Mesenchymal stem cell (in vitro differentiated cells and primary cell): ENCODE measurements around the gene PLIN5.

Source experiments
- DNase-seq: peaks from one replicate; pipeline ENCODE4 v3.0.0-alpha.2; 2013
- H2AFZ ChIP-seq: one replicate; pipeline ENCODE4 v1.6.1; 2013; ENCODE audit warnings: low read depth, mild to moderate bottlenecking, control low read depth, inconsistent platforms, low read length, moderate library complexity
- H2AK5ac ChIP-seq: 2 replicates; pipeline ENCODE4 v1.6.1; 2013; ENCODE audit warnings: low read length, moderate library complexity, mild to moderate bottlenecking, inconsistent platforms; ENCODE audit not compliant: severe bottlenecking
- H2BK120ac ChIP-seq: one replicate; pipeline ENCODE4 v1.6.1; 2013; ENCODE audit warnings: low read depth, mild to moderate bottlenecking, inconsistent platforms, low read length, moderate library complexity
- H2BK12ac ChIP-seq, 2 experiments: one replicate each; pipeline ENCODE4 v1.6.1; 2013; ENCODE audit warnings: inconsistent platforms in 2 of 2, low read length in 2 of 2, mild to moderate bottlenecking in 2 of 2, moderate library complexity in 2 of 2, control low read depth in 1 of 2
- H2BK15ac ChIP-seq: one replicate; pipeline ENCODE4 v1.6.1; 2013; ENCODE audit warnings: mild to moderate bottlenecking, low read depth, inconsistent platforms; ENCODE audit not compliant: poor library complexity, severe bottlenecking
- H2BK5ac ChIP-seq: 2 replicates; pipeline ENCODE4 v1.6.1; 2013; ENCODE audit warnings: low read depth, mild to moderate bottlenecking, low read length, control low read depth, inconsistent platforms; ENCODE audit not compliant: poor library complexity, severe bottlenecking
- H3K14ac ChIP-seq, 2 experiments: one replicate each; pipeline ENCODE4 v1.6.1; 2013; ENCODE audit warnings: inconsistent platforms in 2 of 2, low read length in 2 of 2, control low read depth in 1 of 2, mild to moderate bottlenecking in 1 of 2, moderate library complexity in 1 of 2
- H3K18ac ChIP-seq, 2 experiments: one replicate each; pipeline ENCODE4 v1.6.1; 2013; ENCODE audit warnings: inconsistent platforms in 2 of 2, low read length in 2 of 2, control low read depth in 1 of 2, low read depth in 1 of 2, mild to moderate bottlenecking in 1 of 2
- H3K23ac ChIP-seq, 2 experiments: one replicate each; pipeline ENCODE4 v1.6.1; 2013; ENCODE audit warnings: inconsistent platforms in 2 of 2, low read length in 2 of 2, mild to moderate bottlenecking in 2 of 2, moderate library complexity in 2 of 2, control low read depth in 1 of 2
- H3K27ac ChIP-seq: 2 replicates; pipeline ENCODE4 v1.5.1; 2013; ENCODE audit warnings: mild to moderate bottlenecking, moderate library complexity, low read length, control low read depth, inconsistent platforms; ENCODE audit not compliant: poor library complexity, severe bottlenecking
- H3K27me3 ChIP-seq, 2 experiments: 2 replicates each; pipeline versions ENCODE4 v1.6.1 to v1.7.0; 2013; ENCODE audit warnings: low read length in 2 of 2, mild to moderate bottlenecking in 2 of 2, moderate library complexity in 2 of 2, control low read depth in 1 of 2, inconsistent platforms in 1 of 2; ENCODE audit not compliant: control insufficient read depth in 1 of 2, insufficient read depth in 1 of 2
- H3K36me3 ChIP-seq, 2 experiments: 2 replicates each; pipeline versions ENCODE4 v1.6.1 to v1.7.0; 2013; ENCODE audit warnings: low read length in 2 of 2, control low read depth in 1 of 2, inconsistent platforms in 1 of 2, low read depth in 1 of 2, mild to moderate bottlenecking in 1 of 2; ENCODE audit not compliant: insufficient read depth in 2 of 2, control insufficient read depth in 1 of 2
- H3K4ac ChIP-seq, 2 experiments: one replicate each; pipeline ENCODE4 v1.6.1; 2013; ENCODE audit warnings: inconsistent platforms in 2 of 2, low read length in 2 of 2, mild to moderate bottlenecking in 2 of 2, moderate library complexity in 2 of 2, control low read depth in 1 of 2, low read depth in 1 of 2
- H3K4me1 ChIP-seq: 2 replicates; pipeline ENCODE4 v1.6.1; 2013; ENCODE audit warnings: low read depth, low read length, control low read depth; ENCODE audit not compliant: control insufficient read depth, insufficient read depth
- H3K4me2 ChIP-seq: 2 replicates; pipeline ENCODE4 v1.6.1; 2013; ENCODE audit warnings: low read length, mild to moderate bottlenecking, inconsistent platforms; ENCODE audit not compliant: poor library complexity, severe bottlenecking
- H3K4me3 ChIP-seq, 2 experiments: 2 replicates each; pipeline versions ENCODE4 v1.5.1 to v1.7.0; 2013; ENCODE audit warnings: low read length in 2 of 2, mild to moderate bottlenecking in 2 of 2, control low read depth in 1 of 2, low read depth in 1 of 2; ENCODE audit not compliant: insufficient read depth in 1 of 2
- H3K79me1 ChIP-seq: replicated peaks from 2 replicates; pipeline ENCODE4 v1.6.1; 2013; ENCODE audit warnings: mild to moderate bottlenecking, control low read depth, low read length, inconsistent platforms; ENCODE audit not compliant: poor library complexity, severe bottlenecking
- H3K9ac ChIP-seq: 2 replicates; pipeline ENCODE4 v1.7.0; 2013; ENCODE audit warnings: mild to moderate bottlenecking, low read length, moderate library complexity
- H3K9me3 ChIP-seq: 2 replicates; pipeline ENCODE4 v1.7.0; 2013; ENCODE audit warnings: mild to moderate bottlenecking, low read length; ENCODE audit not compliant: control insufficient read depth
- H4K8ac ChIP-seq: one replicate; pipeline ENCODE4 v1.6.1; 2013; ENCODE audit warnings: inconsistent platforms, mild to moderate bottlenecking, low read length, moderate library complexity
- H4K91ac ChIP-seq: one replicate; pipeline ENCODE4 v1.6.1; 2013; ENCODE audit warnings: mild to moderate bottlenecking, low read length, inconsistent platforms
- WGBS: methylation state at CpG from one replicate; pipeline ENCODE4 v1.1.7; 2013; ENCODE audit warnings: mixed read lengths; 5-methylcytosine and 5-hydroxymethylcytosine counted together

PLIN5 gene

DNA sequence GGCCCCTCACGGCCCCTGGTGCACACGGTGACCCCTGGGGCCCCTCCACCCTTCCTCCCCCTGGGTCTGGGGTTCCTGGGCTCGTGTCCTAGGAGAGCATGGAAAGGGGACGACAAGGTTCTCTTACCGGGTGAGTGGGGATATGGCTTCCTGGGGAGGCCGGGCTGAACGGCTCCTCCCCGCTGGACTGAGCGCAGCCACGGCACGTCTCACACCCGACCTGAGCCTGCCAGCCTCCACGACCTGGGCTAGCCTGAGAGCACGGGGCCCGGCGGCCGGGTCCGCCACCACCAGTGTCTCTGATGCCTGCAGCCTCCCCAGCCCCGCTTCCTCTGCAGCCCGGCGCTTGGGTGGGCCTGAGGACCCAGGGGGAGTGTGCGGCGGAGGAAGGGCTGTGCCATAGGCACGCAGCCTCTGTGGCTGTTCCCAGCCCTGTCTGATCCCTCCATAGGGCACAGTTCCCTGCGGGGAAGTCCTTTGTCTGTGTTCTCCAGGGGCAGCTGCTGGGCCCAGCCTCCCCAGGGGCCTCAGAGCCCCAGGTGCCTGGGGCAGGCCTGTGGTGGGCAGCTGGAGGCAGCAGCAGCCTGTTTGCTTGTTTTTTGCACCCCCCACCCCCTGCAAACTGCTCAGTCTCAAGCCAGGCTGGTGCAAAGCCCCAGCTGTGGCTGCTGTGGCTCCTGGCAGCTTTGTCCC is 31.7 kb downstream of the PLIN5 start:
- Histone ChIP-seq H3K27me3 (no peaks in the 10 kb centered on the region), H2AK5ac (no peak overlapping the region), H3K14ac (no peak overlapping the region), H2AFZ (no peak overlapping the region), H2BK15ac (no peak overlapping the region), H3K9ac (no peak overlapping the region), H3K4me1 (peaks cover 10% of the 10 kb centered on the region), H3K27ac (no peak overlapping the region), H3K9me3 (no peaks in the 10 kb centered on the region), H2BK5ac (no peak overlapping the region), H3K4me3 (no peak overlapping the region), H3K23ac (no peak overlapping the region), H4K8ac (no peak overlapping the region), H3K36me3 (peaks cover 52 to 97% of the 10 kb centered on the region in 2 experiments), H4K91ac (no peak overlapping the region), H3K18ac (no peak overlapping the region), H3K79me1 (peaks cover 11% of the 10 kb centered on the region), H3K4ac (no peak overlapping the region), H2BK12ac (no peak overlapping the region), H2BK120ac (no peak overlapping the region), H3K4me2 (no peak overlapping the region)
- DNase-seq: no peak
- WGBS: 93% methylated on average over 23 of the region's 25 CpGs

DNA sequence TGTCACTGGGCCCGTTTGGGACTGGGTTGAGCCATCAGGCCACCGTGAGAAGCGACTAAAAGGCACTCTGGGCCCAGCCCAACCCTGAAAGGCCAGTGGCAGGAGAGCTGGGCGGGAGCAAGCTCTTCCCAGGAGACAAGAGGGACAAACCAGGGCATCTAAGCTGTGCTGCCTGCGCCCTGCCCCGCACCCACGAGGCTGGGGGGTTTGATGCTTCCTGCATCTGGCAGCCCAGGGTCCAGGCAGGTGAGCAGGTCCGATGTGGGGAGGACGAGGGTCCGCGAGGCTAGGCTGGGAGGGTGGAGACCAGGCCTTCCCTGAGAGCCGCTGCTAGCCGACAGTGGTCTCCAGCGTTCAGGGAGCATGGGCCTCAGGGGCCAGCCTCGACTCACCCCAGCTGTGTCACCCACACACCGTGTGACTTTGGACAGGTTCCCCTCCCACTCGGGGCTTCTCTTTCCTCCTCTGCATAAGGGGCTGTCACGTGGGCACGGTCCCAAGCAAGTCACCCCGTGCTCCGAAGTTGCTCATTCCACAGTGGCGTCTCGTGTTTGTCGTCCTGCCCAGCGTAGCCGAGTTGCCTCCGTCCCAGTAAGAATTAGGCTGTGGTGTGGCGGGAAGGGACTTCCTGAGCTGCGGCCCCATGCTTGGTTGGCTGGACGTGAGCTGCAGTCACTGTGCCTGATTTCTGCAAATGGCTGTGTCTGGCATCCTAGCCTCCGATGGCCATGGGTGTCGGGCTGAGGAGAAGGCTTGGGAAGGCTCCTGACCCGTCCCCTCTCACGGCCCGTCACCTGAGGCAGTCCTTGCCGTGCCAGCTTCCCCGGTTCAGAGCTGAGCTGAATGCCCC is 32.5 kb downstream of the PLIN5 start:
- Histone ChIP-seq H3K4me2 (no peak overlapping the region), H3K14ac (no peak overlapping the region), H3K23ac (no peak overlapping the region), H2BK15ac (no peak overlapping the region), H3K27me3 (no peaks in the 10 kb centered on the region), H2BK5ac (no peak overlapping the region), H3K18ac (no peak overlapping the region), H3K36me3 (peaks cover 59 to 99% of the 10 kb centered on the region in 2 experiments), H3K9me3 (no peaks in the 10 kb centered on the region), H2AFZ (no peak overlapping the region), H3K4me1 (peaks cover 10% of the 10 kb centered on the region), H2AK5ac (no peak overlapping the region), H4K8ac (no peak overlapping the region), H3K79me1 (peaks cover 17% of the 10 kb centered on the region), H3K4me3 (no peak overlapping the region), H3K4ac (no peak overlapping the region), H4K91ac (no peak overlapping the region), H2BK120ac (no peak overlapping the region), H3K9ac (no peak overlapping the region), H3K27ac (no peak overlapping the region), H2BK12ac (no peak overlapping the region)
- no peak for DNase-seq
- WGBS: 92% methylated on average over 37 of the region's 37 CpGs

DNA sequence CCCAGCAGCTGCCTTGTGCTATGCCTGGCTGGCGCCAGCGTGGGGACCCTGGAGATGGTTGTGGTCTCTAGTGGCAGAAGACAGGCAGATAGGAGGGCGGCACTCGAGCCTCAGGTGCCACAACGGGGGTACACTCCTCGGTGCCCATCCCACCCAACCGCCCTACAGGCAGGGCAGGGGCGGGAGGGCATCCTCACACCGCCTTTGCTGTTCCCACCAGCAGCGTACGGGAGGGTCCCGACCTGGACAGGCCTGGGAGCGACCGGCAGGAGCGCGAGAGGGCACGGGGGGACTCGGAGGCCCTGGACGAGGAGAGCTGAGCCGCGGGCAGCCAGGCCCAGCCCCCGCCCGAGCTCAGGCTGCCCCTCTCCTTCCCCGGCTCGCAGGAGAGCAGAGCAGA is 33.3 kb downstream of the PLIN5 start:
- H3K14ac ChIP-seq: no peak overlapping the region
- H2BK5ac ChIP-seq: no peak overlapping the region
- H2BK15ac ChIP-seq: no peak overlapping the region
- no peak overlapping the region for H2BK12ac ChIP-seq
- H3K27ac ChIP-seq: no peak overlapping the region
- H3K27me3 ChIP-seq: no peaks in the 10 kb centered on the region
- H3K9me3 ChIP-seq: no peaks in the 10 kb centered on the region
- H3K4ac ChIP-seq: no peak overlapping the region
- peaks cover 14% of the 10 kb centered on the region for H3K79me1 ChIP-seq
- DNase-seq: no peak
- no peak overlapping the region for H3K4me3 ChIP-seq
- no peak overlapping the region for H2AFZ ChIP-seq
- 93% methylated on average over 22 of the region's 25 CpGs for WGBS
- no peak overlapping the region for H3K23ac ChIP-seq
- H3K4me2 ChIP-seq: no peak overlapping the region
- H3K36me3 ChIP-seq: peaks cover 60 to 99% of the 10 kb centered on the region in 2 experiments
- H2BK120ac ChIP-seq: no peak overlapping the region
- H3K18ac ChIP-seq: no peak overlapping the region
- no peak overlapping the region for H4K8ac ChIP-seq
- no peak overlapping the region for H2AK5ac ChIP-seq
- H4K91ac ChIP-seq: peak overlapping the region; percentile 40
- H3K9ac ChIP-seq: no peak overlapping the region
- peaks cover 6% of the 10 kb centered on the region for H3K4me1 ChIP-seq

DNA sequence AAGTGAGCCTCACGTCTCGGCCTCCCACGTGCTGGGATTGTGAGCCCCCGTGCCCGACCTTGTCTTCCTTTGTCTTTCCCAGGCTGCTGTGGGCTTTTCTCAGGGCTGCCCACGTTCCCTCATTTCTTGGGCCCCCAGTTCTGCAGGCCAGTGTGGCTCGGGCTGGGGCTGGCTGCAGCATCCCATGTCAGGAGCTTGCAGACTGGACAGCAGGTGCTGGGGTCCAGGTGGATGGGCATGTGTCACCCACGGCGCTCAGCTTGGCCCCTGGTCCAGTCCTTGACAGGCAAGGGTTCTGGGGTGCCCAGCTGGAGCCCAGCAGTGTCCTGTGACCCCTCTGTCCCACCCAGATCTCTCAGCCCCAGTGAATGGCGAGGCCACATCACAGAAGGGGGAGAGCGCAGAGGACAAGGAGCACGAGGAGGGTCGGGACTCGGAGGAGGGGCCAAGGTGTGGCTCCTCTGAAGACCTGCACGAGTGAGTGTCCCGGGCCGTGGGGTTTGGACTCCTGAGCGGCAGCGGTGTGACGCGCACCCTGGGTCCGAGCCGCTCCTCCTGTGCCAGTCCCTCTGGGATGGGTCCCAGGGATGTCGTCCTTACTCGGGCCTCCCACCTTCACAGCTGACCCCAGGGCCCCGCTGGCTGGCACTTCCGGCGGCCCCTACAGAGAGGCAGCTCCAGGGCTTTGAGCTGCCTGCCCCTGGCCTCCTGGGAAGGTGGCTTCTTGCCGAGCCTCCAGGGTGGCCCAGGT is 34.0 kb downstream of the PLIN5 start:
- H3K9me3 ChIP-seq: no peaks in the 10 kb centered on the region
- H2BK12ac ChIP-seq: no peak overlapping the region
- no peak overlapping the region for H4K8ac ChIP-seq
- H3K4me3 ChIP-seq: no peak overlapping the region
- no peak overlapping the region for H3K18ac ChIP-seq
- no peak overlapping the region for H3K9ac ChIP-seq
- no peak overlapping the region for H2BK15ac ChIP-seq
- no peak overlapping the region for H2BK120ac ChIP-seq
- H3K36me3 ChIP-seq: peaks cover 61 to 99% of the 10 kb centered on the region in 2 experiments
- H3K79me1 ChIP-seq: peaks cover 18% of the 10 kb centered on the region
- H3K27me3 ChIP-seq: no peaks in the 10 kb centered on the region
- no peak overlapping the region for H4K91ac ChIP-seq
- H2AFZ ChIP-seq: no peak overlapping the region
- H3K14ac ChIP-seq: no peak overlapping the region
- no peak for DNase-seq
- H3K4ac ChIP-seq: no peak overlapping the region
- H3K4me1 ChIP-seq: no peaks in the 10 kb centered on the region
- H3K27ac ChIP-seq: no peak overlapping the region
- H3K23ac ChIP-seq: no peak overlapping the region
- 97% methylated on average over 29 of the region's 29 CpGs for WGBS
- H3K4me2 ChIP-seq: no peak overlapping the region
- no peak overlapping the region for H2BK5ac ChIP-seq
- no peak overlapping the region for H2AK5ac ChIP-seq
